Measurements from ENCODE around the gene RAVER2. TPM values are rescaled to one million over a fixed set of nuclear protein-coding genes. Genes with fewer than 3 reads are reported as not detected.

Gene RAVER2
- total RNA-seq, 1 donor from 2014 or later, result 23.8 TPM

DNA sequence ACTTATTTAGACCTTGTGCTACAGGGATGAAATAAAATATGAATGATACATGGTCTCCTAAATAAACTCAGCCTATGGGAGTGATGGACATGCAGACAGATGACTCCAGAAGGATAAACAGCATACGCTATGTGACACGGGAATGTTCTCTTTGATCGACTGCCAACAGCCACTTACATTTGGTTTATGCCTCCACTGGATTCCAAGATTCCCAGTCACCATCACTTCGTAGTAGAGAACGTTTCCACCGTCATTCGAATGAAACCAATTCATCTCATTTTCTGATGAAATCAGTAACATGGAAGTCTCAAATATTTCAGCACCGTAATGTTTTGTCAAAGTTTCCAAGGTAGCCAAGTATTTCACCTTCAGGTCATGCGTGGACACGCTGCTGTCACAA lies 121.8 kb downstream of the RAVER2 start:
- no peak for TF ChIP-seq CTCF (IDR thresholded peaks at IDR 0.05; ENCODE audit: borderline replicate concordance)
- no peaks in the 10 kb centered on the region for H3K27me3 ChIP-seq (ENCODE audit: low read depth)
- peaks cover 79% of the 10 kb centered on the region for H3K36me3 ChIP-seq
- peaks cover 32% of the 10 kb centered on the region for H3K4me1 ChIP-seq
- no peak overlapping the region for H3K27ac ChIP-seq (replicated peaks)
- H3K9me3 ChIP-seq (replicated peaks), result no peaks in the 10 kb centered on the region
- no peak for DNase-seq
- H3K4me3 ChIP-seq, result no peak overlapping the region
- intact Hi-C loops (cut with micrococcal nuclease), result no loop called here

- Histone ChIP-seq H3K27me3 (ENCODE audit: low read depth) (no peaks in the 10 kb centered on the region), H3K4me1 (peaks cover 29% of the 10 kb centered on the region), H3K4me3 (no peak overlapping the region), H3K27ac (replicated peaks) (no peak overlapping the region), H3K9me3 (replicated peaks) (no peaks in the 10 kb centered on the region), H3K36me3 (peaks cover 85% of the 10 kb centered on the region)
- DNase-seq, result no peak
- intact Hi-C loops (cut with micrococcal nuclease), result no loop called here
- no peak for TF ChIP-seq CTCF (IDR thresholded peaks at IDR 0.05; ENCODE audit: borderline replicate concordance)
Measured at GRCh38 chr1:64867266-64867665, 122.4 kb downstream of the RAVER2 start.

DNA sequence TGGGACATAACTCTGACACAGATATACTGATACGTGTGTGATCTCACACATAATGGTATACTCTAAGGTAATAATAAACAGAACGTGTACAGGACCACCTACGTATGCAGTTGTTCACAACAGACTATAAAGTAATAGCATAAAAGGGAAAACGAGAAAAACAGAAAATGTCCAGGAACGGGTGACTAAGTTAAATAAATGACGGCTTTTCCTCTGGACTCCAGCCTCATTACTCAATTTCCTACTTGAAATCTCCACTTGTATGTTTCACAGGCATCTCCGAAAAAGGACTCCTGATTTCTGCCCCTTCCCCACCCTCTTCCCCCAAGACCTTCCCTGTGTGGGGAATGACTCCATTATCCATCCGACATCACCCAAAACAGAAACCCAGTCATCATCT lies 126.4 kb downstream of the RAVER2 start:
- peaks cover 23% of the 10 kb centered on the region for H3K4me1 ChIP-seq
- no peak for TF ChIP-seq CTCF (IDR thresholded peaks at IDR 0.05; ENCODE audit: borderline replicate concordance)
- DNase-seq, result no peak
- H3K36me3 ChIP-seq, result peaks cover 91% of the 10 kb centered on the region
- no peaks in the 10 kb centered on the region for H3K27me3 ChIP-seq (ENCODE audit: low read depth)
- H3K4me3 ChIP-seq, result no peak overlapping the region
- no peak overlapping the region for H3K27ac ChIP-seq (replicated peaks)
- no peaks in the 10 kb centered on the region for H3K9me3 ChIP-seq (replicated peaks)
- intact Hi-C loops (cut with micrococcal nuclease), result no loop called here

- H3K4me1 ChIP-seq, result peaks cover 20% of the 10 kb centered on the region
- TF ChIP-seq CTCF (IDR thresholded peaks at IDR 0.05; ENCODE audit: borderline replicate concordance), result no peak
- H3K27ac ChIP-seq (replicated peaks), result no peak overlapping the region
- intact Hi-C loops (cut with micrococcal nuclease), result no loop called here
- peaks cover 91% of the 10 kb centered on the region for H3K36me3 ChIP-seq
- H3K9me3 ChIP-seq (replicated peaks), result no peaks in the 10 kb centered on the region
- H3K27me3 ChIP-seq (ENCODE audit: low read depth), result no peaks in the 10 kb centered on the region
- DNase-seq, result no peak
- no peak overlapping the region for H3K4me3 ChIP-seq
Measured at GRCh38 chr1:64872067-64872466, 127.2 kb downstream of the RAVER2 start.

GRCh38 chr1:64873576-64873975 lies 128.7 kb downstream of the RAVER2 start:
- Histone ChIP-seq H3K4me3 (no peak overlapping the region), H3K36me3 (peaks cover 87% of the 10 kb centered on the region), H3K4me1 (peaks cover 21% of the 10 kb centered on the region), H3K27me3 (ENCODE audit: low read depth) (no peaks in the 10 kb centered on the region), H3K9me3 (replicated peaks) (no peaks in the 10 kb centered on the region), H3K27ac (replicated peaks) (no peak overlapping the region)
- no peak for TF ChIP-seq CTCF (IDR thresholded peaks at IDR 0.05; ENCODE audit: borderline replicate concordance)
- DNase-seq, result no peak
- intact Hi-C loops (cut with micrococcal nuclease), result no loop called here

- peak overlapping the region; percentile 85 for H3K27ac ChIP-seq (replicated peaks)
- peaks cover 77% of the 10 kb centered on the region for H3K36me3 ChIP-seq
- no peak overlapping the region for H3K4me3 ChIP-seq
- no peaks in the 10 kb centered on the region for H3K27me3 ChIP-seq (ENCODE audit: low read depth)
- intact Hi-C loops (cut with micrococcal nuclease), result no loop called here
- no peaks in the 10 kb centered on the region for H3K9me3 ChIP-seq (replicated peaks)
- TF ChIP-seq CTCF (IDR thresholded peaks at IDR 0.05; ENCODE audit: borderline replicate concordance), result no peak
- peaks cover 31% of the 10 kb centered on the region for H3K4me1 ChIP-seq
- DNase-seq, result no peak
Measured at GRCh38 chr1:64874666-64875065, 129.8 kb downstream of the RAVER2 start.

Measured in left ventricle myocardium inferior (tissue), 1 donor.